ENCODE results near the gene KCNH5. TPM values are rescaled to one million over a fixed set of nuclear protein-coding genes. Genes with fewer than 3 reads are reported as not detected.

The KCNH5 gene
- total and polyA plus RNA-seq, 2 donors (not counting 1 experiment from before 2014, with no cell fraction given): 0.03 to 0.83 TPM

DNA sequence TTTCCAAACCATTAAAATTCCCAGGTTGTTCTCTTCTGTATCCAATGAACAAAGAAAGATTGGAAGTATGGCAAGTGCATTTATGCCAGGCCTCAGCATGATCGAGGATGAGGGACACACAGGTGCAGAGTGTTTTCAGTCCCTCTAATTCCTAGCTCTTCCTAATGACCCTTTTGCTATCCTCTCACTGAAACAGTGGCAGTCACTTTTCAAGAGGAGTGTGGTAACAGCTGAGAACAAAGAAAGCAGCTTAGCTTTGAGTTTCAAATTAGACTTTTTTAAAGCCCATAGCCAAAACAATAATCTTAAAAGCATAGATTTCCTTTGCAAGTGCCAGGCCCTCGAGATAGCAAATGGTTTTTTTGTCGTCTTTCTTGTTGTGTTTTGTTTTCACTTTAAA, 110.8 kb downstream of the KCNH5 start:
- no peak overlapping the region for H2AFZ ChIP-seq (ENCODE audit: low read length)
- no peaks in the 10 kb centered on the region for H3K36me3 ChIP-seq (ENCODE audit: control insufficient read depth, insufficient read depth, low read length)
- TF ChIP-seq, protein P1, sequence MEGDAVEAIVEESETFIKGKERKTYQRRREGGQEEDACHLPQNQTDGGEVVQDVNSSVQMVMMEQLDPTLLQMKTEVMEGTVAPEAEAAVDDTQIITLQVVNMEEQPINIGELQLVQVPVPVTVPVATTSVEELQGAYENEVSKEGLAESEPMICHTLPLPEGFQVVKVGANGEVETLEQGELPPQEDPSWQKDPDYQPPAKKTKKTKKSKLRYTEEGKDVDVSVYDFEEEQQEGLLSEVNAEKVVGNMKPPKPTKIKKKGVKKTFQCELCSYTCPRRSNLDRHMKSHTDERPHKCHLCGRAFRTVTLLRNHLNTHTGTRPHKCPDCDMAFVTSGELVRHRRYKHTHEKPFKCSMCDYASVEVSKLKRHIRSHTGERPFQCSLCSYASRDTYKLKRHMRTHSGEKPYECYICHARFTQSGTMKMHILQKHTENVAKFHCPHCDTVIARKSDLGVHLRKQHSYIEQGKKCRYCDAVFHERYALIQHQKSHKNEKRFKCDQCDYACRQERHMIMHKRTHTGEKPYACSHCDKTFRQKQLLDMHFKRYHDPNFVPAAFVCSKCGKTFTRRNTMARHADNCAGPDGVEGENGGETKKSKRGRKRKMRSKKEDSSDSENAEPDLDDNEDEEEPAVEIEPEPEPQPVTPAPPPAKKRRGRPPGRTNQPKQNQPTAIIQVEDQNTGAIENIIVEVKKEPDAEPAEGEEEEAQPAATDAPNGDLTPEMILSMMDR (conservative IDR thresholded peaks at IDR 0.05 in 1 of 2, IDR thresholded peaks at IDR 0.05 in 1 of 2; ENCODE audit: low read depth in 1 of 2, low read length in 2 of 2): no peak
- no peak for TF ChIP-seq EZH2 (IDR thresholded peaks at IDR 0.05; ENCODE audit: low read length, missing control alignments)
- no peaks in the 10 kb centered on the region for H4K20me1 ChIP-seq (ENCODE audit: control insufficient read depth, extremely low read depth, insufficient read depth, low read length)
- no peaks in the 10 kb centered on the region for H3K4me1 ChIP-seq (ENCODE audit: control insufficient read depth, extremely low read depth, insufficient read depth, low read length)
- no peaks in the 10 kb centered on the region for H3K79me2 ChIP-seq (ENCODE audit: control insufficient read depth, insufficient read depth, low read length)
- H3K4me3 ChIP-seq (replicated peaks in 1 of 4; ENCODE audit: control extremely low read depth in 1 of 4, insufficient read depth in 1 of 4, low read depth in 3 of 4, low read length in 4 of 4): no peak overlapping the region
- no peak for DNase-seq (ENCODE audit: low read depth in 2 of 2)
- no peak overlapping the region for H3K9ac ChIP-seq (ENCODE audit: insufficient read depth, low read length)
- H3K4me2 ChIP-seq (ENCODE audit: extremely low read depth, insufficient read depth, low read length): no peak overlapping the region
- H3K9me3 ChIP-seq (ENCODE audit: control insufficient read depth, insufficient read depth, low read depth, low read length): no peaks in the 10 kb centered on the region
- no peaks in the 10 kb centered on the region for H3K27me3 ChIP-seq (ENCODE audit: control insufficient read depth, insufficient read depth, low read length)
- no peak overlapping the region for H3K27ac ChIP-seq (ENCODE audit: insufficient read depth, low read length)

DNA sequence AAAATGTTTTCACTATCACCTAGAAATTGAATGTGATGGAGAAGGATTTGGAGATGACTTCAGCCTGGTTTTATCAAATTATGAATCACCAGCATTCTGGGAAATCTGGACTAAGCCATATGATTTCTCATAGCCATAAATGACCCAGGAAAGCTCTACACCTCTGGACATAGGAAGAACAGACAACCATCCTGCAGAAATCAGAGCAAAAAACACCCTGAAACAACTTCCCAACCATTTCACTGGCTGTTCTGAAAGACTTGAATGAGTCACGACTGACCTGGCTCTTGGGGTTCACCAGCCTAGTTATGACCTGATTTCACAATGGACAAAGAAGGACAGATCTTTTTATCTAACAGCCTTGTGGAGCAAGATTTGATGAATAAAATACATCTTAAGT, 123.8 kb downstream of the KCNH5 start:
- peak; percentile 30 to 42 for DNase-seq (ENCODE audit: low read depth in 2 of 2)
- H3K9ac ChIP-seq (ENCODE audit: insufficient read depth, low read length): no peak overlapping the region
- H3K4me1 ChIP-seq (ENCODE audit: control insufficient read depth, extremely low read depth, insufficient read depth, low read length): no peaks in the 10 kb centered on the region
- H4K20me1 ChIP-seq (ENCODE audit: control insufficient read depth, extremely low read depth, insufficient read depth, low read length): no peaks in the 10 kb centered on the region
- H3K4me2 ChIP-seq (ENCODE audit: extremely low read depth, insufficient read depth, low read length): no peak overlapping the region
- H3K27me3 ChIP-seq (ENCODE audit: control insufficient read depth, insufficient read depth, low read length): no peaks in the 10 kb centered on the region
- H3K36me3 ChIP-seq (ENCODE audit: control insufficient read depth, insufficient read depth, low read length): no peaks in the 10 kb centered on the region
- no peak overlapping the region for H3K4me3 ChIP-seq (replicated peaks in 1 of 4; ENCODE audit: control extremely low read depth in 1 of 4, insufficient read depth in 1 of 4, low read depth in 3 of 4, low read length in 4 of 4)
- H3K9me3 ChIP-seq (ENCODE audit: control insufficient read depth, insufficient read depth, low read depth, low read length): no peaks in the 10 kb centered on the region
- no peaks in the 10 kb centered on the region for H3K79me2 ChIP-seq (ENCODE audit: control insufficient read depth, insufficient read depth, low read length)
- TF ChIP-seq, protein P1 (conservative IDR thresholded peaks at IDR 0.05 in 1 of 2, IDR thresholded peaks at IDR 0.05 in 1 of 2; ENCODE audit: low read depth in 1 of 2, low read length in 2 of 2): no peak
- no peak for TF ChIP-seq EZH2 (IDR thresholded peaks at IDR 0.05; ENCODE audit: low read length, missing control alignments)
- H2AFZ ChIP-seq (ENCODE audit: low read length): no peak overlapping the region
- H3K27ac ChIP-seq (ENCODE audit: insufficient read depth, low read length): no peak overlapping the region

DNA sequence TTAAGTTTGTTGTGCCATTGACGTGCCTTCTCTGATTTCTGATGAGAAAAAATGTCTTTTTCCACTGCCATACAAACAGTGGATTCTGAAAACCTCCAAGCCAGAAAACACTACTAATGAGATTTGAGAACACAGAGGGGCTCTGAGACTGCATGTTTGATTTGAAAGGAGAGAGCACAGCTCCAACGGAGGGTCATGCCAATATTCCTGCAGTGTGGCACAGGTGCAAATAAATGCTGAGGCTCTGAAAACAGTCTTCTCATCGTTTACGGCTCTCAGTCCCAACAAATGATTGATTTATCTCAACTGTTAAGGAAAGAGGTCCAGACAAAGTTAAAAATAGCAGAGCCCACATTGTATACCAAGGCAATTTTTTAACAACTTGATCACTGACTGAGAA, 128.7 kb downstream of the KCNH5 start:
- no peak overlapping the region for H3K9ac ChIP-seq (ENCODE audit: insufficient read depth, low read length)
- no peaks in the 10 kb centered on the region for H3K79me2 ChIP-seq (ENCODE audit: control insufficient read depth, insufficient read depth, low read length)
- TF ChIP-seq EZH2 (IDR thresholded peaks at IDR 0.05; ENCODE audit: low read length, missing control alignments): no peak
- TF ChIP-seq, protein P1 (conservative IDR thresholded peaks at IDR 0.05 in 1 of 2, IDR thresholded peaks at IDR 0.05 in 1 of 2; ENCODE audit: low read depth in 1 of 2, low read length in 2 of 2): no peak
- no peak overlapping the region for H2AFZ ChIP-seq (ENCODE audit: low read length)
- no peak for DNase-seq (ENCODE audit: low read depth in 2 of 2)
- no peaks in the 10 kb centered on the region for H4K20me1 ChIP-seq (ENCODE audit: control insufficient read depth, extremely low read depth, insufficient read depth, low read length)
- no peaks in the 10 kb centered on the region for H3K27me3 ChIP-seq (ENCODE audit: control insufficient read depth, insufficient read depth, low read length)
- H3K9me3 ChIP-seq (ENCODE audit: control insufficient read depth, insufficient read depth, low read depth, low read length): no peaks in the 10 kb centered on the region
- no peak overlapping the region for H3K27ac ChIP-seq (ENCODE audit: insufficient read depth, low read length)
- H3K4me1 ChIP-seq (ENCODE audit: control insufficient read depth, extremely low read depth, insufficient read depth, low read length): no peaks in the 10 kb centered on the region
- H3K4me3 ChIP-seq (replicated peaks in 1 of 4; ENCODE audit: control extremely low read depth in 1 of 4, insufficient read depth in 1 of 4, low read depth in 3 of 4, low read length in 4 of 4): no peak overlapping the region
- no peaks in the 10 kb centered on the region for H3K36me3 ChIP-seq (ENCODE audit: control insufficient read depth, insufficient read depth, low read length)
- H3K4me2 ChIP-seq (ENCODE audit: extremely low read depth, insufficient read depth, low read length): no peak overlapping the region

Measured in fibroblast of lung (primary cell).